ENCODE data around the gene GGA2.
"Not testable (repeated sequence)": the region's sequence is repeated elsewhere in the genome, so short reads cannot be mapped to it uniquely, and the experiment has no call there.

DNA sequence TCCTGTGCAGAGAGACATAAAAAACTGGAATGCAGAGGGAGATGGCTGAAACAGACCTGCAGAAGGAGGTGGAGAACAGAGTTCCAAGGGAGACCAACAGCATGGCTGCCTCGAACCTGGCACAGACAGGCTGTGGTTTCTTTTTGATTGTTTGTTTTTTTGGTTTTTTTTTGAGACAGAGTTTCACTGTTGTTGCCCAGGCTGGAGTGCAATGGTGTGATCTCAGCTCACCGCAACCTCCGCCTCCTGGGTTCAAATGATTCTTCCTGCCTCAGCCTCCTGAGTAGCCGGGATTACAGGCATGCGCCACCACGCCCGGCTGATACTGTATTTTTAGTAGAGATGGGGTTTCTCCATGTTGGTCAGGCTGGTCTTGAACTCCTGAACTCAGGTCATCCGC lies 26.8 kb downstream of the GGA2 start:
- not testable (repeated sequence) for TF ChIP-seq YY2 (tag by site-specific recombination; IDR thresholded peaks at IDR 0.05); YY1 (tag by site-specific recombination; IDR thresholded peaks at IDR 0.05); ZSCAN30 (tag by site-specific recombination; IDR thresholded peaks at IDR 0.05); PBX3 (CRISPR knock-in tag; IDR thresholded peaks at IDR 0.05); ZNF302 (tag by site-specific recombination; IDR thresholded peaks at IDR 0.05; ENCODE audit: low read depth); ZBTB11 (tag by site-specific recombination; conservative IDR thresholded peaks at IDR 0.05; ENCODE audit: low read depth); ZBTB21 (tag by site-specific recombination; IDR thresholded peaks at IDR 0.05); ZNF585B (tag by site-specific recombination; IDR thresholded peaks at IDR 0.05)
- TF ChIP-seq, protein P1, sequence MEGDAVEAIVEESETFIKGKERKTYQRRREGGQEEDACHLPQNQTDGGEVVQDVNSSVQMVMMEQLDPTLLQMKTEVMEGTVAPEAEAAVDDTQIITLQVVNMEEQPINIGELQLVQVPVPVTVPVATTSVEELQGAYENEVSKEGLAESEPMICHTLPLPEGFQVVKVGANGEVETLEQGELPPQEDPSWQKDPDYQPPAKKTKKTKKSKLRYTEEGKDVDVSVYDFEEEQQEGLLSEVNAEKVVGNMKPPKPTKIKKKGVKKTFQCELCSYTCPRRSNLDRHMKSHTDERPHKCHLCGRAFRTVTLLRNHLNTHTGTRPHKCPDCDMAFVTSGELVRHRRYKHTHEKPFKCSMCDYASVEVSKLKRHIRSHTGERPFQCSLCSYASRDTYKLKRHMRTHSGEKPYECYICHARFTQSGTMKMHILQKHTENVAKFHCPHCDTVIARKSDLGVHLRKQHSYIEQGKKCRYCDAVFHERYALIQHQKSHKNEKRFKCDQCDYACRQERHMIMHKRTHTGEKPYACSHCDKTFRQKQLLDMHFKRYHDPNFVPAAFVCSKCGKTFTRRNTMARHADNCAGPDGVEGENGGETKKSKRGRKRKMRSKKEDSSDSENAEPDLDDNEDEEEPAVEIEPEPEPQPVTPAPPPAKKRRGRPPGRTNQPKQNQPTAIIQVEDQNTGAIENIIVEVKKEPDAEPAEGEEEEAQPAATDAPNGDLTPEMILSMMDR (tag by site-specific recombination; IDR thresholded peaks at IDR 0.05), result not testable (repeated sequence)
- TF ChIP-seq, protein P2, sequence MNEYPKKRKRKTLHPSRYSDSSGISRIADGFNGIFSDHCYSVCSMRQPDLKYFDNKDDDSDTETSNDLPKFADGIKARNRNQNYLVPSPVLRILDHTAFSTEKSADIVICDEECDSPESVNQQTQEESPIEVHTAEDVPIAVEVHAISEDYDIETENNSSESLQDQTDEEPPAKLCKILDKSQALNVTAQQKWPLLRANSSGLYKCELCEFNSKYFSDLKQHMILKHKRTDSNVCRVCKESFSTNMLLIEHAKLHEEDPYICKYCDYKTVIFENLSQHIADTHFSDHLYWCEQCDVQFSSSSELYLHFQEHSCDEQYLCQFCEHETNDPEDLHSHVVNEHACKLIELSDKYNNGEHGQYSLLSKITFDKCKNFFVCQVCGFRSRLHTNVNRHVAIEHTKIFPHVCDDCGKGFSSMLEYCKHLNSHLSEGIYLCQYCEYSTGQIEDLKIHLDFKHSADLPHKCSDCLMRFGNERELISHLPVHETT (tag by site-specific recombination; IDR thresholded peaks at IDR 0.05), result not testable (repeated sequence)
- TF ChIP-seq, protein P3, sequence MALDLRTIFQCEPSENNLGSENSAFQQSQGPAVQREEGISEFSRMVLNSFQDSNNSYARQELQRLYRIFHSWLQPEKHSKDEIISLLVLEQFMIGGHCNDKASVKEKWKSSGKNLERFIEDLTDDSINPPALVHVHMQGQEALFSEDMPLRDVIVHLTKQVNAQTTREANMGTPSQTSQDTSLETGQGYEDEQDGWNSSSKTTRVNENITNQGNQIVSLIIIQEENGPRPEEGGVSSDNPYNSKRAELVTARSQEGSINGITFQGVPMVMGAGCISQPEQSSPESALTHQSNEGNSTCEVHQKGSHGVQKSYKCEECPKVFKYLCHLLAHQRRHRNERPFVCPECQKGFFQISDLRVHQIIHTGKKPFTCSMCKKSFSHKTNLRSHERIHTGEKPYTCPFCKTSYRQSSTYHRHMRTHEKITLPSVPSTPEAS (tag by site-specific recombination; IDR thresholded peaks at IDR 0.05), result not testable (repeated sequence)

Data from HEK293 (cell line).